ENCODE results near the gene FBXO24.
A peak's percentile ranks its signal among the peaks of the same experiment; 100 is the strongest.

DNA sequence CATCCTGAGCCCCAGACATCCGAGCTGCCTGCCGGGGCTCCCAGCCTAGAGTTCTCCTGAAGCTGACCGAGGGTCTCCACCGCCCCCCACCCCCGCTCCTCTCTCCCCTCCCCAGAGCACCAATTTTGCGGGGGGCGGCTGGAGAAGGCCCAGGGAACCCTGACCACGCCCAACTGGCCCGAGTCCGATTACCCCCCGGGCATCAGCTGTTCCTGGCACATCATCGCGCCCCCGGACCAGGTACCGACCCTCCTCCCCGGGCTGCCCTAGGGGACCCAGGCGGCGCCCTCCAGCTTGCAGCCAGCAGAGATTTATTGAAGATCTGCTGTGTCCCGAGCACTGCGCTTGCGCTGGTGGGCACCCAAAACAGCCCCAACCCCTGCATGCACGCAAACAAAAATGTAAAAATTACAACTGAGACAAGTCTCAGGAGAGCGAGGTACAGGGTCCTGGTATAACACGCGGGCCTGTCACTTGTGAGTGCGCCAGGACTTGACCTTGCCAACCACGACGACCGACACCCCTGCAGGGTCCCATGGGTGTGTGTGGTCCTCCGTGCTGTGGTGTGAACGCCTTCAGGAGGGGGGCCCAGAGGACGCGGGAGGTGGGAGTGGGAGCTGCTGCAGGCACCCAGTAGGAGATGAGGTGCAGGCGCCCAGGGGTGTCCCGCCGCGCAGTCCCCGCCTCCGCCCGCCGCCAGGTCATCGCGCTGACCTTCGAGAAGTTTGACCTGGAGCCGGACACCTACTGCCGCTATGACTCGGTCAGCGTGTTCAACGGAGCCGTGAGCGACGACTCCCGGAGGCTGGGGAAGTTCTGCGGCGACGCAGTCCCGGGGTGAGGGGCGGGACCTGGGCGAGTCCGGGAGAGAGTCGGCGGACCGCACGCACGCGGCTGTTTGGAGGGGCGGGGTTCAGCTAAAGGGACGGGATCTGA lies 19.1 kb downstream of the FBXO24 start:
- TF ChIP-seq PURB (CRISPR knock-in tag; IDR thresholded peaks at IDR 0.05; ENCODE audit: low read depth) (no peak), TAF15 (IDR thresholded peaks at IDR 0.05; ENCODE audit: low read depth, low read length) (no peak), PHF20 (IDR thresholded peaks at IDR 0.05; ENCODE audit: partially characterized antibody) (no peak), SPI1 (IDR thresholded peaks at IDR 0.05; ENCODE audit: borderline replicate concordance, low read depth, low read length) (no peak), CTCF (IDR thresholded peaks at IDR 0.05 in 2 of 3, conservative IDR thresholded peaks at IDR 0.05 in 1 of 3; ENCODE audit: insufficient read depth in 2 of 3, low read depth in 1 of 3, low read length in 3 of 3) (0 out of 6 replicates have a peak, but pooled peaks of 1 of the 3 experiments have one; percentile 18), MLX (CRISPR knock-in tag; conservative IDR thresholded peaks at IDR 0.05) (no peak), SMAD2 (IDR thresholded peaks at IDR 0.05; ENCODE audit: low read depth, low read length) (no peak), NFE2L1 (tag; IDR thresholded peaks at IDR 0.05; ENCODE audit: borderline replicate concordance, low read depth) (no peak), POLR2AphosphoS5 (IDR thresholded peaks at IDR 0.05; ENCODE audit: control insufficient read depth, insufficient read depth, low read depth, low read length) (no peak), MCM2 (IDR thresholded peaks at IDR 0.05; ENCODE audit: low read depth) (no peak), U2AF1 (optimal IDR thresholded peaks at IDR 0.05; ENCODE audit: low read depth, low read length) (no peak)
- TF ChIP-seq, protein P1, sequence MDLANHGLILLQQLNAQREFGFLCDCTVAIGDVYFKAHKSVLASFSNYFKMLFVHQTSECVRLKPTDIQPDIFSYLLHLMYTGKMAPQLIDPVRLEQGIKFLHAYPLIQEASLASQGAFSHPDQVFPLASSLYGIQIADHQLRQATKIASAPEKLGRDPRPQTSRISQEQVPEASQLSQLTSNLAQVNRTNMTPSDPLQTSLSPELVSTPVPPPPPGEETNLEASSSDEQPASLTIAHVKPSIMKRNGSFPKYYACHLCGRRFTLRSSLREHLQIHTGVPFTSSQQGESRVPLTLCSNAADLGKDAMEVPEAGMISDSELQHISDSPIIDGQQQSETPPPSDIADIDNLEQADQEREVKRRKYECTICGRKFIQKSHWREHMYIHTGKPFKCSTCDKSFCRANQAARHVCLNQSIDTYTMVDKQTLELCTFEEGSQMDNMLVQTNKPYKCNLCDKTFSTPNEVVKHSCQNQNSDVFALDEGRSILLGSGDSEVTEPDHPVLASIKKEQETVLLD (IDR thresholded peaks at IDR 0.05): no peak
